SK-N-SH (cell line): ENCODE data around the gene PIP4K2A. TPM values are rescaled to one million over a fixed set of nuclear protein-coding genes. Genes with fewer than 3 reads are reported as not detected.

Experiments used
- CTCF ChIA-PET: fragments of 300-600, 350-600 bp; formaldehyde crosslinking; extraction: SDS; loops from one replicate; lab custom pipeline; 2021; lab: Yijun Ruan, JAX
- POLR2A ChIA-PET: fragments of 350-600 bp; sonication (Branson Sonifier 250); formaldehyde crosslinking; extraction: SDS; loops from one replicate; lab custom pipeline; 2020; ENCODE audit warnings: antibody characterized with exemption, inconsistent platforms; lab: Yijun Ruan, JAX
- DNase-seq: peaks from one replicate; pipeline ENCODE4 v3.0.0; 2012
- H2AFZ ChIP-seq: fragments of 200-600 bp; sonication (generic); 2 replicates; pipeline ENCODE4 v1.8.1; 2016; ENCODE audit warnings: antibody characterized with exemption, mild to moderate bottlenecking, low read depth
- H3F3A ChIP-seq: fragments of 200-600 bp; sonication (generic); replicated peaks from 2 replicates; pipeline ENCODE3; 2016; ENCODE audit warnings: antibody characterized with exemption, mild to moderate bottlenecking; ENCODE audit not compliant: insufficient read depth
- H3K27ac ChIP-seq, 2 experiments: fragments of 200-500 bp in 1 of 2; fragments of 200-600 bp in 1 of 2; sonication (Bioruptor generic) in 1 of 2; sonication (generic), shearing (Covaris generic) in 1 of 2; 2 replicates each; pipeline versions ENCODE4 v1.5.1 to v1.6.1; 2014 to 2016; ENCODE audit warnings: low read depth in 2 of 2, inconsistent platforms in 1 of 2, low read length in 1 of 2, mild to moderate bottlenecking in 1 of 2, mixed read lengths in 1 of 2
- H3K27me3 ChIP-seq: fragments of 200-600 bp; sonication (generic), shearing (Covaris generic); 2 replicates; pipeline ENCODE4 v1.6.1; 2016; ENCODE audit warnings: mixed run types; ENCODE audit not compliant: insufficient read depth
- H3K36me3 ChIP-seq, 2 experiments: fragments of 200-500 bp in 1 of 2; fragments of 200-600 bp in 1 of 2; sonication (Bioruptor generic) in 1 of 2; sonication (generic) in 1 of 2; replicated peaks in 1 of 2; 2 replicates each; pipeline versions ENCODE3 to v1.5.1; 2014 to 2016; ENCODE audit warnings: low read length in 1 of 2, mild to moderate bottlenecking in 1 of 2; ENCODE audit not compliant: insufficient read depth in 2 of 2, control insufficient read depth in 1 of 2
- H3K4me1 ChIP-seq, 2 experiments: fragments of 200-500 bp in 1 of 2; fragments of 200-600 bp in 1 of 2; sonication (Bioruptor generic) in 1 of 2; sonication (generic), shearing (Covaris generic) in 1 of 2; 2 replicates each; pipeline versions ENCODE4 v1.5.1 to v1.6.1; 2014 to 2016; ENCODE audit warnings: low read depth in 1 of 2, low read length in 1 of 2, mixed run types in 1 of 2; ENCODE audit not compliant: insufficient read depth in 2 of 2, control insufficient read depth in 1 of 2
- H3K4me2 ChIP-seq: fragments of 200-600 bp; sonication (generic), shearing (Covaris generic); 2 replicates; pipeline ENCODE4 v1.6.1; 2017; ENCODE audit warnings: mixed run types
- H3K4me3 ChIP-seq, 2 experiments: fragments of 200-500 bp in 1 of 2; fragments of 200-600 bp in 1 of 2; sonication (Bioruptor generic) in 1 of 2; sonication (generic), shearing (Covaris generic) in 1 of 2; 2 replicates each; pipeline versions ENCODE4 v1.5.1 to v1.8.1; 2014 to 2016; ENCODE audit warnings: low read depth in 2 of 2, inconsistent platforms in 1 of 2, low read length in 1 of 2, mild to moderate bottlenecking in 1 of 2, mixed read lengths in 1 of 2, moderate library complexity in 1 of 2
- H3K79me2 ChIP-seq: fragments of 200-600 bp; sonication (generic); 2 replicates; pipeline ENCODE4 v1.8.1; 2017; ENCODE audit warnings: mild to moderate bottlenecking; ENCODE audit not compliant: insufficient read depth
- H3K9ac ChIP-seq: fragments of 200-600 bp; sonication (generic); 2 replicates; pipeline ENCODE4 v1.6.1; 2017; ENCODE audit warnings: mixed run types
- H3K9me2 ChIP-seq: fragments of 200-600 bp; sonication (generic); 2 replicates; pipeline ENCODE4 v1.6.1; 2017; ENCODE audit warnings: mixed run types
- H3K9me3 ChIP-seq: fragments of 200-600 bp; sonication (generic); 2 replicates; pipeline ENCODE4 v1.6.1; 2017; ENCODE audit warnings: mixed run types, mild to moderate bottlenecking, moderate library complexity
- H4K20me1 ChIP-seq: fragments of 200-600 bp; sonication (generic); 2 replicates; pipeline ENCODE4 v1.6.1; 2017; ENCODE audit warnings: mild to moderate bottlenecking, mixed run types; ENCODE audit not compliant: insufficient read depth
- FOXJ3 ChIP-seq: sonication (generic); formaldehyde crosslinking; IDR thresholded peaks from 2 replicates; pipeline ENCODE4 v1.5.1; 2020; ENCODE audit warnings: mild to moderate bottlenecking, missing genetic modification reagents
- FOXM1 ChIP-seq: IDR thresholded peaks from 2 replicates; pipeline ENCODE4 v1.4.0; 2012; ENCODE audit warnings: low read depth, mild to moderate bottlenecking
- GABPA ChIP-seq: IDR thresholded peaks from 2 replicates; pipeline ENCODE4 v1.4.0; 2012; ENCODE audit warnings: low read depth, mild to moderate bottlenecking
- GATA2 ChIP-seq: sonication (generic); formaldehyde crosslinking; IDR thresholded peaks from 2 replicates; pipeline ENCODE4 v1.5.0; 2020; ENCODE audit warnings: mild to moderate bottlenecking, missing genetic modification reagents
- IRF3 ChIP-seq: fragments of 150-350 bp; IDR thresholded peaks from 2 replicates; pipeline ENCODE4 v1.6.1; 2016; ENCODE audit warnings: mild to moderate bottlenecking, low read depth, low read length
- MEF2A ChIP-seq: IDR thresholded peaks from 2 replicates; pipeline ENCODE4 v1.4.0; 2012; ENCODE audit warnings: low read depth, borderline replicate concordance
- NRF1 ChIP-seq: IDR thresholded peaks from 2 replicates; pipeline ENCODE4 v1.6.1; 2012; ENCODE audit warnings: low read depth, mild to moderate bottlenecking, low read length
- PBX3 ChIP-seq: IDR thresholded peaks from 2 replicates; pipeline ENCODE4; 2012
- POLR2AphosphoS5 ChIP-seq: IDR thresholded peaks from 2 replicates; pipeline ENCODE4 v1.6.1; 2012; ENCODE audit warnings: low read depth, low read length
- RAD21 ChIP-seq: IDR thresholded peaks from 2 replicates; pipeline ENCODE4 v1.6.1; 2012; ENCODE audit warnings: mild to moderate bottlenecking, low read length
- RCOR1 ChIP-seq: fragments of 150-350 bp; IDR thresholded peaks from 2 replicates; pipeline ENCODE4 v1.6.1; 2017; ENCODE audit warnings: antibody characterized with exemption, low read length
- SIN3A ChIP-seq: IDR thresholded peaks from 2 replicates; pipeline ENCODE4 v1.6.1; 2012; ENCODE audit warnings: low read depth, mild to moderate bottlenecking, low read length, moderate library complexity, borderline replicate concordance
- SMC3 ChIP-seq: IDR thresholded peaks from 2 replicates; pipeline ENCODE4 v1.6.1; 2012; ENCODE audit warnings: low read depth, low read length, improper control_type of control experiment
- TAF1 ChIP-seq: IDR thresholded peaks from 2 replicates; pipeline ENCODE4 v1.6.1; 2012; ENCODE audit warnings: low read depth, mild to moderate bottlenecking, low read length, moderate library complexity, borderline replicate concordance
- TCF12 ChIP-seq: IDR thresholded peaks from 2 replicates; pipeline ENCODE4 v1.4.0; 2012
- YY1 ChIP-seq: IDR thresholded peaks from 2 replicates; pipeline ENCODE4 v1.4.0; 2012; ENCODE audit warnings: low read depth, mild to moderate bottlenecking
- ZBTB33 ChIP-seq: IDR thresholded peaks from 2 replicates; pipeline ENCODE4 v1.4.0; 2012; ENCODE audit warnings: low read depth, borderline replicate concordance
- WGBS: methylation state at CpG from one replicate; pipeline ENCODE4 v1.1.6; 2017; ENCODE audit warnings: low lambda C conversion rate; 5-methylcytosine and 5-hydroxymethylcytosine counted together
- polyA plus RNA-seq, 3 experiments: library from polyadenylated mRNA; depleted of rRNA; stranded (reverse); fragments of >200 nt; gene quantifications; 2 replicates each; pipeline ENCODE4 v1.2.3, GENCODE V29; 2012
- TF ChIP-seq, protein P1 (sequence below): IDR thresholded peaks from 2 replicates; pipeline ENCODE4 v1.4.0; 2012; ENCODE audit warnings: low read depth
- TF ChIP-seq, protein P2 (sequence below): fragments of 200-600 bp; sonication (generic); IDR thresholded peaks from 2 replicates; pipeline ENCODE4 v1.6.1; 2017; ENCODE audit warnings: antibody characterized with exemption, mild to moderate bottlenecking, moderate library complexity
- TF ChIP-seq, protein P3 (sequence below): IDR thresholded peaks from 2 replicates; pipeline ENCODE4 v1.4.0; 2012; ENCODE audit warnings: low read depth, borderline replicate concordance

The PIP4K2A gene
- polyA plus RNA-seq, 1 of the 3 experiments (the other 2 are of a cell fraction), result 10.8 TPM

DNA sequence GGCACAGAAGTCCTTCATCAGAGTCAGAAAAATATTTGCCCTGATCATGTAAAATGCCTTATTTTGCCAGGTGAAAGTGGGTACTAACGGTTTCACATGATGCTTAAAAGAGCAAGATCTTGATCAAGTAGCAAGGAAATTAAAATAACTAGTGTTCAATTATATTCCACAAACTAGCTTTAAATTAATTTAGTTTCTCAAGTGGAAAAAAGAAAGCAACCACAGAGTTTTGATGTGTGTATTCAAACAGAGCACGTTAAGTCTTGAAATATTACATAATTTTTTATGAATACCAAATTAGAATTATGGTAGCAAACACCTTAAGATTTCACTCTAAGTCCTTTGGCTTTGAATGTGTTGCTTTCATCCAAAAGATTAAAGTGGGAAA is 47.3 kb downstream of the PIP4K2A start (continued):
- TF ChIP-seq GATA2 (no peak), RAD21 (no peak), SIN3A (no peak), NRF1 (no peak), TAF1 (no peak), GABPA (no peak), FOXJ3 (no peak)

DNA sequence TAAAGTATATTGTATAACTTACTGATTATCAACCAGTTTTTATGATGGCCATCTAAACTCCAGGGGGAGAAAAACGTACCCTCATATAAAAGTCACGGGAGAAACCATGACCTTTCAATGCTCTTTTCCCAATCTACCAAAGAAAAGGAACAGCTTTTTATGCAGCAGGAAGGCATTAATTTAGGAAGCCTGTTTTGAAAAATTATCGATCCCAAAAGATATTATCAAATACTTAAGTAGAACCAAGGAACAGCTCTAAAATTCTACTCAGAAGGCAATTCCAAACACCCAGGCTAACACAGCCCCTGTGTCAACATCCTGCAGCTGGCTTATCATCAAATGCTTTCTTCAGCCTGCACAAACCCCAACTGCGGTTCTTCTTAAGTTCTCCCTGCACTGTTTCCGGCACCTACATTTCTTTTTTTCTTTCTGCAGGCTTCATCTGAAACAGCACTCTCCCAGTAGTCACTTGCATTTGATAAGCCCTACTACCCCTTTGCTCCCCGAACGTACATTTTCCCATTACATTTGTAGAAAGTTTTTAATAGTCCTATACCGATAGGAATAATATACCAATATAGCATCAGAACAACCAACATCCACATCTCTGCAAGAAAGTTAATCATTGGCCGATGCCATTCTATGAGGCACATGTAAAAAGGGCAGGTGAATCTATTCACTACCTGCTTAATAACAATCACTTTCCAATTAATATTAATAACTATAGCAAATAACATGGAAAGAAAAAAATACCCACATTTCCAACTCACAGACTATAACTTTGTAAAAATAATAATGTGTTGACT is 47.9 kb downstream of the PIP4K2A start:
- DNase-seq, result no peak
- Histone ChIP-seq H3K36me3 (no peaks in the 10 kb centered on the region), H3K27ac (no peak overlapping the region), H3K9me2 (no peaks in the 10 kb centered on the region), H3K9ac (no peak overlapping the region), H4K20me1 (peaks cover 27% of the 10 kb centered on the region), H3K79me2 (peaks cover 83% of the 10 kb centered on the region), H3K9me3 (no peaks in the 10 kb centered on the region), H3K4me3 (no peak overlapping the region), H3K27me3 (no peaks in the 10 kb centered on the region), H2AFZ (no peak overlapping the region), H3K4me1 (peaks cover 0 to 5% of the 10 kb centered on the region in 2 experiments; a peak in 2 of 4 replicates), H3F3A (no peaks in the 10 kb centered on the region), H3K4me2 (no peak overlapping the region)
- 93% methylated on average over 9 of the region's 9 CpGs for WGBS
- CTCF ChIA-PET, result no interaction called here
- POLR2A ChIA-PET, result no interaction called here
- TF ChIP-seq, protein P1, sequence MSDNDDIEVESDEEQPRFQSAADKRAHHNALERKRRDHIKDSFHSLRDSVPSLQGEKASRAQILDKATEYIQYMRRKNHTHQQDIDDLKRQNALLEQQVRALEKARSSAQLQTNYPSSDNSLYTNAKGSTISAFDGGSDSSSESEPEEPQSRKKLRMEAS, result no peak
- no peak for TF ChIP-seq GATA2
- no peak for TF ChIP-seq FOXM1
- TF ChIP-seq YY1, result no peak
- TF ChIP-seq IRF3, result no peak
- no peak for TF ChIP-seq SIN3A
- TF ChIP-seq NRF1, result no peak
- TF ChIP-seq, protein P2, sequence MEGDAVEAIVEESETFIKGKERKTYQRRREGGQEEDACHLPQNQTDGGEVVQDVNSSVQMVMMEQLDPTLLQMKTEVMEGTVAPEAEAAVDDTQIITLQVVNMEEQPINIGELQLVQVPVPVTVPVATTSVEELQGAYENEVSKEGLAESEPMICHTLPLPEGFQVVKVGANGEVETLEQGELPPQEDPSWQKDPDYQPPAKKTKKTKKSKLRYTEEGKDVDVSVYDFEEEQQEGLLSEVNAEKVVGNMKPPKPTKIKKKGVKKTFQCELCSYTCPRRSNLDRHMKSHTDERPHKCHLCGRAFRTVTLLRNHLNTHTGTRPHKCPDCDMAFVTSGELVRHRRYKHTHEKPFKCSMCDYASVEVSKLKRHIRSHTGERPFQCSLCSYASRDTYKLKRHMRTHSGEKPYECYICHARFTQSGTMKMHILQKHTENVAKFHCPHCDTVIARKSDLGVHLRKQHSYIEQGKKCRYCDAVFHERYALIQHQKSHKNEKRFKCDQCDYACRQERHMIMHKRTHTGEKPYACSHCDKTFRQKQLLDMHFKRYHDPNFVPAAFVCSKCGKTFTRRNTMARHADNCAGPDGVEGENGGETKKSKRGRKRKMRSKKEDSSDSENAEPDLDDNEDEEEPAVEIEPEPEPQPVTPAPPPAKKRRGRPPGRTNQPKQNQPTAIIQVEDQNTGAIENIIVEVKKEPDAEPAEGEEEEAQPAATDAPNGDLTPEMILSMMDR, result no peak
- TF ChIP-seq TAF1, result no peak
- no peak for TF ChIP-seq FOXJ3
- no peak for TF ChIP-seq SMC3
- no peak for TF ChIP-seq RCOR1
- no peak for TF ChIP-seq POLR2AphosphoS5
- no peak for TF ChIP-seq PBX3
- TF ChIP-seq TCF12, result no peak
- no peak for TF ChIP-seq MEF2A
- TF ChIP-seq, protein P3, sequence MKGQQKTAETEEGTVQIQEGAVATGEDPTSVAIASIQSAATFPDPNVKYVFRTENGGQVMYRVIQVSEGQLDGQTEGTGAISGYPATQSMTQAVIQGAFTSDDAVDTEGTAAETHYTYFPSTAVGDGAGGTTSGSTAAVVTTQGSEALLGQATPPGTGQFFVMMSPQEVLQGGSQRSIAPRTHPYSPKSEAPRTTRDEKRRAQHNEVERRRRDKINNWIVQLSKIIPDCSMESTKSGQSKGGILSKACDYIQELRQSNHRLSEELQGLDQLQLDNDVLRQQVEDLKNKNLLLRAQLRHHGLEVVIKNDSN, result no peak
- no peak for TF ChIP-seq ZBTB33
